UCSD-AML1 (cell line): Measurements from ENCODE around the gene PPP1R16B.
"Not testable (repeated sequence)": the region's sequence is repeated elsewhere in the genome, so short reads cannot be mapped to it uniquely, and the experiment has no call there.

ENCODE experiments used
- DNase-seq: peaks from one replicate; lab custom pipeline; 2025; ENCODE audit not compliant: unreplicated experiment; lab: John Stamatoyannopoulos, UW

PPP1R16B gene

DNA sequence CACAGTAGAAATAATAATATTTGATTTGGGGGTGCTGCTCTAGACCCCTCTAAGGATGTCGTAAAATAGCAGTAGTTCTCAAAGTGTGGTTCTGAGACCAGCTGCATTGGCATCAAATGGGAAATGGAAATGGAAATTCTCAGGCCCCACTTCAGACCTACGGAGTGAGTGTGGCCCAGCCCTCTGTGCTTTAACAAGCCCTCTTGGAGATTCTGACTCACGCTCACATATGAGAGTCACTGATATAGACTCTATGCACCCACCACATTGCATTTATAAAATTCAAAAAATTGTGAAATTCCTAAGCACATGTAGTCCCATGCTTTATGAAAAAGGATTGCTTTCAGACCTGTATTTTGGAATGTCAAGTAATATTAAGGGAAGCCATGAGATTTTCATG lies 14.2 kb upstream of the PPP1R16B start:
- no peak for DNase-seq

DNA sequence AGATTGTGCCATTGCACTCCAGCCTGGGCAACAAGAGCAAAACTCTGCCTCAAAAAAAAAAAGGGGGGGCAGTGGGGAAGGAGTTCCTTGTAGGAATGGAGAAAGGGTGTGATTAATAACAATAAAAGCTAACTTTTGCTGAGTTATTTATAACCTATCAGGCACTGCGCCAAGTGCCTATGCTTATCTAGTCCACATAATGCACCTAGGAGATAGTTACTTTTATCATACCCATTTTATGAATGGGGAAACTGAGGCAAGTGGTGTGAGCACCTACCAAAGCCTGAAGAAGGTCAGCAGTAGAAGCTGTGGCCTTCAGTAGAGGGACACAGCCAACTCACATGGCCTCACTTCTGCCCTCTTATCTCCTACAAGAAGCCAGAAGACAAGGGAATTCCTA lies 13.6 kb upstream of the PPP1R16B start:
- no peak for DNase-seq

DNA sequence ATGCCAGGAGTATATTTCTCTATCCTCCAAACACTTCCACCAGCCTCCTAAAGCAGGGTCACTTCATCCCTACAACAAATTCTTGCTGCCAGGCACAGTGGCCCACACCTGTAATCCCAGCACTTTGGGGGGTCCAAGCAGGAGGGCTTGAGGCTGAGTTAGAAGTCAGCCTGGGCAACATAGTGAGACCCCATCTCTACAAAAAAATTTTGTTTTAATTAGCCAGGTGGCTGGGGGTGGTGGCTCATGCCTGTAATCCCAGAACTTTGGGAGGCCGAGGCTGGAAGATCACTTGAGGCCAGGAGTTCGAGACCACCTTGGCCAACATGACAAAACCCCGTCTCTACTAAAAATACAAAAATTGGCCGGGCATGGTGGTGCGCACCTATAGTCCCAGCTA lies 11.4 kb upstream of the PPP1R16B start:
- not testable (repeated sequence) for DNase-seq

DNA sequence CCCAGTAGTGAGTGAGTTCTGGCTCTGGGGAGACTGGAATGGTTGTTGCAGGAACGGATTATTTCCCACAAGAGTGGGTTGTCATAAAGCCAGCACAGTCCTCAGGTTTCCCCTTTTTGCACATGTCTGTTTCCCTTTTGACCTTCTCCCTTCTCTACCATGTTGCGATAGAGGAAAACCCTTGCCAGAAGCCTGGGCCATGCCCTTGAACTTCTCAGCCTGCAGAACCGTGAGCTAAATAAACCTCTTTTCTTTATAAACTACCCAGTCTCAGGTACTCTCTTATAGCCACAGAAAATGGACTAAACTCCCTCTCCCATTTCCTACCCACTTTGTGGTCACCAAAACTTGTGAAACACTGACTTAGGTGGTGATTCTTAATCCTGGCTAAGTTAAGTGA lies 7.2 kb upstream of the PPP1R16B start:
- DNase-seq, result no peak

DNA sequence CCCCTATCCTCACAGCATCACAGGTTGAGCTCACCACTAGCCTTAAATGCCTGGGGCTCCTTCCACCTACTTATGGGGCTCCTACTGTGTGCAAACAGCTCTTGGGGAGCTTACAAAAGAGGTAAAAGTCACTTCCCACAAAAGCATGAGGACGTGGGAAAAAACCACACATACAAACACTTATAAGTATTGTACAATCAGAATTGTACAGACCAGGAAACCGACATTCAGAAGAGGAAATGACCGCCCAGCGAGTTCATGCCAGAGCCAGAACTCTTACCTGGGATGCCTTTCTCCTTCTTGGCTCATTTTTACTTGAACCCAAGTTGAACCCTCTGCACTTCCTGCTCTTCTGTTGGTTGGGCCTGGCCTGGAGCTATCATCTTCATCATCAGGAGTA lies 6.3 kb upstream of the PPP1R16B start:
- peak; percentile 61 for DNase-seq

DNA sequence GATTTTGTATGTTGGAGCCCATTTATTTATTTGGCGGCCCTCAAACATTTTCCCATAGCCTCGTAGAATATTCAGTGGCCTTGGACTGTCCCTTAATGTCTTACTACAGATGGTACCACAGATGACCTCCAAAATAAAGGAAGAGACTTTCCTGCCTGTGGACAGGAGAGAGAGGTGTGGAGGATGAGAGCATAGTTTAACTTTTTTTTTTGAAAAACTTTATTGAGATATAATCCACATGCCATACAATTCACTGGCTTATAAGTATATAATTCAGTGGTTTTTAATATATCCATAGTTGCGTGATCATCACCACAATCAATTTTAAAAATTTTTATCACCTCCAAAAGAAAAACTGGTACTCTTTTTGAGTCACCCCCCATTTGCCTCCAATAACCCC lies 4.6 kb upstream of the PPP1R16B start:
- DNase-seq, result no peak

DNA sequence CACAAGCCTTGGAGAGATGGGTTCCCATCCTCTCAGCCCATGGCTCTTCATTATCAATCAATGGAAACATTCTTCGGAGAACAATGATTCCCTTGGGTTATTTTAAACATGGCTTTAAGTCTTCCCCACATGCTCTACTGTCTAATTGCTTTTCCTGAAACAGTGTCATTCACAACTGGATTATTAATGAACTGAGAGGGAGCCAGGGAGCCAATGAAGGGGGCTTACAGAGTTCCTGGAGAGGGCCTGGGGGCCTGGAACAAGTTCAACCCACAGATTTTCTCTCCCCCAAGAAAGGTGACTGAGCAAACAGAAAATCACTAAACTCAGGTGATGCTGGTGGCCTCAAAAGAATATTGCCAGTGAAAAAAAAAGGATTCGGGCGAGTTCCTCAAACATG lies 1.3 kb upstream of the PPP1R16B start:
- DNase-seq, result no peak

DNA sequence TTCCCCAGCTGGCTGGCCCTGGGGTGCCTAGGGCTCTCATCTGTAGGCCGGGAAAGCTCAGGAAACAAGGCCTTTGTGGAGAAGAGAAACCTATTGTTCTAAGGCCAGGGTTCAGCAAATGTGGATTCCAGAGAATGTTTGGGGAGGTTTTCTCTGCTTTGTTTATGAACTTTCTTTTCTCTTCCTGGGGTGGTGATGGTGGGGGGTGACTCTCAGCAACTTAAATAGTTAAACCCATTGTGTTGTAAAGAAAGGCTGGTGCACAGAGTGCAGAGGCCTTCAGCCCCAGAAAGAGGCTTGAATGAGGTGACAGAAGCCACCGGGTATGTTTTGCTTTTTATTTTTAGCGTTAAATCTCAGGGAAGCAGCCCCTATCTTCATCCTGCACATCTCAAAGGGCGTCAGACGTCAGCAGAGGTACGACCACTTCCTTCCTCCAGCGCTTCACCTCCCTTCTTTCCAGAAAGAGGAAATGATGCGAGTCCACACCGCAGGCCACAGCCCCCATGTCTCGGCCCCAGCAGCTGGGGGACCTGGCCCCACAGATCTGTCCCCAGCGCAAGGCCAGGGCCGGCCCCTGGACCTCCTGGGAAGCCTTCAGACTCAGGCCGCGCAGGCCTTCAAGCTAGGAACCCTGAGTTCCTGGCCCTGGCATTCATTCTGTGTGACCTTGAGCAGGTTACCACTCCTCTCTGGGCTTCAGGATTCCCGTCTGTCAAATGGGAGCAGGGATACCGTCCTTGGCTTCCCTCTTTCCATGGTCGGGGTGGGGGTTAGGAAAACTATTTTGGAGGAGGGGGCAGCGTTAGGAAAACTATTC lies 605 bp upstream of the PPP1R16B start:
- peak; percentile 91 for DNase-seq

DNA sequence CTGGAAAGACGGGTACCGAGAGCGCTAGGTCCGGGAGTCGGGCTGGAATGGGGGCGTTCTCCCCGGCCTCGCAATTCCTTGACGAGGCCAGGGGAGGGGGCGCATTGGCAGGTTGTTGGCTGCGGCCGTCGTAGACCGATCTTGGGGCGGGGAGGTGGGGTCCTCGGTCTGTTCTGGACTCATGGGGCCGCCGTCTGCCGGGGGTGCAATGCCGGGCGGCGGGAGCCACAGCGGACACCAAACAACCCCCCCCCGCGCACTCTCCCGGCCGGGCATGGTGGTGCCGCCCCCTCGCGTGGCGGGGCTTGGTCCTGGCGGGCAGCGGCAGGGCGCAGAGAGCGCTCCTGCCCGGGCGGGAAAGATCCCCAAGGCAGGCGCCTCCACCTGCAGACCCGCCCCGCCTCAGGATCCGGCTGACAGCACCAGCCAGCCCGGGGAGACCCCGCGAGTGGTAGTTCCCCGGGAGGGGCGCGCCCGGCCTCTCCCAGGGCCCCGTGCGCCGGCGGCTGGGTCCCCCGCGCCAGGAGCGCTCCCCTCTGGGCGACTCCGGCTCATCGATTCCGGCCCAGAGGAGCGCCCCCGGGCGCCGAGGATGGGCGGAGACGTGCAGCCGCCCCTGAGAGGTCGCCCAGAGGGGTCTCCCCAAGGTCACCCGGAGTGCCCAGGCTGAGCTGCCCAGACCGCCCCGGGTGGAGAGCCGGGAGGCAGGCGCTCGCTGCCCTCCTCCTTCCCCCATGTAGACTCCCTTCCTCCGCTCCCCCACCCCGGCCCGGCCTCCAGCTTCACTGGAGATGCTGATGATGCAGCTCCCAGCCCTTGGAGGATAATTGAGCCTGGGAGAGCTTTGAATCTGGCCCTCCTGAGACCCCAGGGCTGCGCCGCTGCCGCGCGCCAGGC lies 709 bp downstream of the PPP1R16B start:
- peak; percentile 64 for DNase-seq

DNA sequence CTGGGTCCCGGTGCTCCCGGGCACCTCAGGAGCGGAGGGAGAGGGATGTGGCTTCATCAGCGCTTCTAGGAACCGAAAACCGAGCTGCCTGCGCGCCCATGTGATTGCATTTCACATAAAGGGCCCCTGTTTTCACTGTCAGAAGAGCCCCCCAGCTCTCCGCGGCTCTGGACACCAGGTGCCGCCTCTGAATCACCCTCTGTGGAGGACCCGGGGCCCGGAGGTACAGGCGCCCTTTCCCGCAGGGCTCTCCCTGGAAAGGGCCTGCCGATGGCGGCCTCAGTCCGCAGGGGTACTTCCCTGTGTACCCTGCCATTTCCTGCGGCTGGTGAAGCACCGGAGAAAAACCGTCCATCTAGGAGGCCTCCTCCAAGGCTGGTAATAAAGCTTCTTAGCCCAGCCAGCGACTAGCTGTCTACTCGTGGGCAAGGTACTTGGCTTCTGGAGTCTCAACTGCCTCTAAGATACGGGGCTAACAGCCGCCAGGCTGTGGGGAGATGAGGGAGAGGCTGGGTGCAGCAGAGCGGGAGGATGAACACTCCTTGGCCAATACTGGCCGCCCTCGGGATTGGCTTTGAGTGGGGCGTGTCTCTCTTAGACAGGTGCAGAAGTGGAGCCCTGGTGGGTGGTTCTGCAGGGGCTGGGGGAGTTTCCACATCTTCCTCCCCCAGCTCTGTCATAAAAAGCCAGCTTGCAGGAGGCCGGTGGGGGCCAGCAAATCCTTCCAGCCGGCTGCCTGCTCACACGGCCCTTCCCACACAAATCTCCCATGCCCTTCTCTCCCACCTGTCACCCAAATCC lies 1.6 kb downstream of the PPP1R16B start:
- DNase-seq, result peak; percentile 49

DNA sequence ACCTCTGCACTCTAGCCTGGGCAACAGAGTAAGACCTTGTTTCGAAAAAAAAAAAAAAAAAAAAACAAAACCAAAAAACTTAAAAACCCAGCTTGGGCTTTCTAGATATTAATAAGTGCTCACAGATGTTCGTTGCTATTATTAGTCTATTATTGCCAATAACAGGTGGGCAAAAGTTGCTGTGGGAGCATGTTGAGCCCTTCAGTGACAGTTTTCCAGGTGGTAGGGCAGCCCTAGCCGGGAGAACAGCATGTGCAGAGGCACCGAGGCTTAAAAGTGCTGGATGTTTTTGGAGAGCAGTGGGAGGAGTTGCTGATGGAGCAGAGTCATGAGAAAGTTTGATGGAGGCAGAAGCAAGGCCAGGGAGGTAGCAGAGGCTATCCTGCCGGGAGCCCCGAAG lies 4.4 kb downstream of the PPP1R16B start:
- no peak for DNase-seq

DNA sequence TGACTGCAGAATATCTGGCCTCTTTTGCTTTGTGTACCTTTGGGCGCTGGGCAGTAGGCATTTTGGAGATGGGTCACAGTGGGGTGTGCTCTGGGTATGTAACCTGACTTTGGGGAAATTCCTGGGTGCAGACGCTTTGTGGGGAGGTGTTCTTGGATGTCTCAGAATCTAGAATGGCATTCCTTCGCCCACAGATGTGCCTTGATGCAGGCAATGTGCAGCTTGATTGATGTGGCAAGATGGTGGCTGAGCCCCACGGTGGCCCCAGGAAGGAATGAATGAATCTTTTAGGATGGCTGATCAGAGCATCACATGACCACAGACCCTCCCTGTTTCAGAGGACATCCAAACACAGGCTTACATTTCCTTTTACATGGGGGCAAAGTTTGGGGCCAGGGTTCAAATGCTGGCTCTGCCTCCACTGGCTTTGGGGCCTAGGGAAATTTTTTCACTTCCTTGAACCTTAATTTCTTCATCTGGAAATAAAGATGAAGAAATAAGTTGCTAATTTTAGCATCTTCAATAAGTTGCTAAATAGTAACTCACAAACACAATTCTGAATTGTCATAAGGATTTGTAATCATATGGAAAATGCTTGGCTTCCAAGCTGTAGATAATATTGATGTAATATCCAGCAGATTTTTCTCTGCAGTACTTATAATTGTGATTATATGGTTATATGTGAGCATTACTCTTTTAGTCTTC lies 5.6 kb downstream of the PPP1R16B start:
- no peak for DNase-seq

DNA sequence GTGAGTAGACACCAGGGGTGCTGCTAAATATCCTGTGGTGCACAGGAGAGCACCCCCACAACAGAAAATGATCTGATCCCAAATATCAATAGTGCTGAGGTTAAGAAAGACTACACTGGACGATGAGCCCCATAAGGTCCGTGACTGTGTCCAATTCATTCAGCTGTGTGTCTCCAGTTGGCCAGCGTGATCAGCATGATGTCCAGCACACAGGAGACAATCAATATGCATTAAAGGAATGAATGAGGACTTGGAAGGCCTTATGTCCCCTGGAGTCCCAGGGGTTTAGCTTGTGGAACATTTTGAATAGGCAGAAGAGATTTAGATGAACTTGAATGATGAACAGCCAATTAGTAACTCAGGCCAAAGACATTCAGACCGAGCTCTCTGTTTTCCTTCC lies 6.3 kb downstream of the PPP1R16B start:
- no peak for DNase-seq

DNA sequence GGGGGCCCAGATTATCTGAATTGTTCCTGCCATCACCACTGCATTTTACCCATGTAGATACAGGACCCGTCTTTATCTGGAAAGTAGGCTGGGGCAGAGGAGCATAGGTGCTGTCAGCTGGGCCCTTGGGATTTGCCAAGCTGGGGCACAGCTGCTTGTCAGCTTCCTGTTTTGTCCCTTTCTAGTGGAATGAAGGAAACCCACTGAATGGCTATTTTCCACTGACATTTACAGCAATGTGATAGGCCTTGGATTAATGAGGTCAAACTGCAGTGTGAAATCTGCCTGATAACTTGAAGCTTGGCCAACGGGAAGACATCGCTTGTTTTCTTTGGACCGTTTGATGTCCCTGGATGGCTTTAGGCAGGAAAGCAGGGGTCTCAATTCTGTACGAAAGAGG lies 6.7 kb downstream of the PPP1R16B start:
- DNase-seq, result peak; percentile 33

DNA sequence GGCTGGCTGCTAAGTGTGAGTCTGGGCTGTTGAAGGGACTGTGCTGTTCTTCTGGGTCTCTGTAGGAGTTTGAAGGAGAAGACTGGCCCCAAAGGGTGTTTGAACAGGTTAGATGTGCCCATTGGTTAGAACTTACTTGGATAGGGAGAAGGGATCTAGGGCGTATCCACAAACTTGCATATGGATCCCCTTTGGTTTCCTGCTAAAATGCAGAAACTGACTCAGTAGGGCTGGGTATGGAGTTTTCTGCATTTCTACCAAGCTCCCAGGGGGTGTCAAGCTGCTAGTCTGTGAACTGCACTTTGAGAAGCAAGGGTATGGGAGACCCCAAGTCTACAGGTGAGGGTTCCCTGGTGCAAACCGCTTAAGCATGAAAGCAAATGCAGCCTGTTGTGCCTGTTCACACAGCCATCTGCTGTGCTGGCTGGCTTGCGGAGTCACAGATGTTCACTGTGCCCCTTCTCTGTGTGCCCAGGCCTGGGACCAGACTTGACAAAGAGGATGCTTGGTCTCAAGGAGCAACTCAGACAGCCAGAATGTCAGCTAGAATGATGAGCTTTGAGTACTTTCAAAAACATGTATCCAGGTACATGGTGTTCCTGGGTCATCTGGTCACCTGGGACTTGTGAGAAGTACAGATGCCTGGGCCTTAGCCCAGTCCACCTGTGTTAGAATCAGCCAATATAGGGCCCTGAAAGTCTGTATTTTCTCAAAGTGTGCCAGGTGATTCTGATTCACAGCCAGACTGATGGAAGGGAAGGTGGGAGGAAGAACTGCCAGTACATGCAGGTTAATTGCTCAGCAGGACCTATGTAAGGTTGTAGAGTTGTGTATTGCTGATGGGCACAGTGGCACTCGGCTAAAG lies 7.4 kb downstream of the PPP1R16B start:
- no peak for DNase-seq

DNA sequence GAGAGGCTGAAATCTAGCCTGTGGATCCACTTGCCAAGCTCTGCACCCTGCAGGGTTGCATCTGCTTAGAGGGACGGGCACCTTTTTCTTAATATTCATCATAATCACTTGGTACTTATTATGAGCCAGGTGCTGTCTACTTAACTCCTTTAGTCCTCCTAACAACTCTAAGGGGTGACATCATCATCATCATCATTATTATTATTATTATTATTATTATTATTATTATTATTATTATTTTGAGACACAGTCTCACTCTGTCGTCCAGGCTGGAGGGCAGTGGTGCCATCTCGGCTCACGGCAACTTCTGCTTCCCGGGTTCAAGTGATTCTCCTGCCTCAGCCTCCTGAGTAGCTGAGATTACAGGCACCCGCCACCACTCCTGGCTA lies 8.1 kb downstream of the PPP1R16B start:
- DNase-seq, result not testable (repeated sequence)

DNA sequence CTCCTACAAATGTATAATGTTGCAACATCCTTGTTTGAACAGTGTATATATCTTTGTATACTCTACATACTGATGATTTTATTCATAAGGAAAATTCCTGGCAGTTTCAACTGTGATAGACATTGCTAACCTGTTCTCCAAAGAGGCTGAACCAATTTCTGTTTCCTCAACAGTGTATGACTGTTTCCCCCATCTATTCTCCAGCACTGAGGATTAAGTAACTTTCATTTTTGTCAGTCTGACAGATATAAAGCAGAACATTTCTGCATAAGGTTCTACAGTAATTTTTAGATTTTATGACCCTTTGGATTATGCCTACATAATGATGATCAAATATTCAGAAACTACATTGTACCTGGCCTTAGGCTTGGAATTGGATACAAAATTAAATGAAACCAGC lies 9.9 kb downstream of the PPP1R16B start:
- DNase-seq, result no peak

DNA sequence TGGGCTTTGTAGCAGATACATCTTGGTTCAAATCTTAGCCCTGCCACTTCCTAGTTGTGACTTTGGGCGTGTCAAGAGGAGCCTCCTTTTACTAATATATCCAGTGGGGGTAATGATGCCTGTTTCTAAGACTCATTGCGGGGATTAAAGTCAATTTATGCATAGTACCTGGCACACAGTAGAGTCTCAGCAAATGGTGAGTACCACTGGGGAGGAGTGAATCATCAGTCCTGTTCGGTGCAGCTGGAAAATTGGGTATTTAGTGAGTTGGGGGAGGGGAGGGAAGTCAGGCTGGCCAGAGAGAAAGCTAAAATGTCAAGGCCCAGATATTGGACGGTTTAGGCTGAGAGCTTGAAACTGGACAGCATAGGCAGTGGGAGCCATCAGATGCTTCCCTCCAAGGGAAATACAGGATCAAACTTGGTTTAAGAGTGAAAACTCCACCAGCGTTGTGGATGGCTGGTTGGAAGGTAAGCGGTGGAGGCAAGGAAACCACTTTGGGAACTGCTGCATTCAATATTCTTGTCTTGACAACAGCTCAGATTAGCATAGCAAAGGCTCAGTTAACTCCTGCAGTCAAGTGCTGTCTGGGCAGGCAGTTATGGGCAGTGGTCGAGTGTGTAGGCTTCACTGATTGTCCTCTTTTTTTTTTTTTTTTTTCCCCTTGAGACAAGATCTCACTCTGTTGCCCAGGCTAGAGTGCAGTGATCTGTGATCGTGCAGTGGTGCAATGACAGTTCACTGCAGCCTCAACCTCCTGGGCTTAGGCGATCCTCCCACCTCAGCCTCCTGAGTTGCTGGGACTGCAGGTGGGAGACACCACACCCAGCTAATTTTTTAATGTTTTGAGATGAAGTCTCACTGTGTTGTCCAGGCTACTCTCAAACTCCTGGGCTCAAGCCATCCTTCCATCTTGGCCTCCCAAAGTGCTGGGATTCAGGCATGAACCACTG lies 12.9 kb downstream of the PPP1R16B start:
- no peak for DNase-seq

DNA sequence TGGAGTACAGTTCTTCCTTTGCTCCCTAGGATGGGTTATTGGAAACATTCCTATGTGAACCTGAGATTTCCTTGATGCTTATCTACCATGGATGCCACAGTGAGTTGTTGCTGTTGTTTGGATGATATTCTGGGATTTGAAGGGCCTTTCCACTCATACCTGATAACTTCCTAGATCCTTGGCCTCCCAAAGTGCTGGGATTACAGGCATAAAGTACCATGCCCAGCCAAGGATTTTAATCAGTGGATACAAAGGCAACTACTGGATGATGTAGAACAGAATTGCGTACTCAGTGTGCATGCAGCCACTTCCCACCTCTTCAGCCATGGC lies 20.0 kb downstream of the PPP1R16B start:
- DNase-seq, result no peak
